GM21526 (cell line): ENCODE results near the gene NOL4L.

Source experiments
- ATAC-seq: cut with Tn5 transposase; IDR thresholded peaks from one replicate; pipeline ENCODE4 v1.9.1; 2021; ENCODE audit warnings: moderate library complexity; ENCODE audit not compliant: unreplicated experiment, low FRiP score

The NOL4L gene

DNA sequence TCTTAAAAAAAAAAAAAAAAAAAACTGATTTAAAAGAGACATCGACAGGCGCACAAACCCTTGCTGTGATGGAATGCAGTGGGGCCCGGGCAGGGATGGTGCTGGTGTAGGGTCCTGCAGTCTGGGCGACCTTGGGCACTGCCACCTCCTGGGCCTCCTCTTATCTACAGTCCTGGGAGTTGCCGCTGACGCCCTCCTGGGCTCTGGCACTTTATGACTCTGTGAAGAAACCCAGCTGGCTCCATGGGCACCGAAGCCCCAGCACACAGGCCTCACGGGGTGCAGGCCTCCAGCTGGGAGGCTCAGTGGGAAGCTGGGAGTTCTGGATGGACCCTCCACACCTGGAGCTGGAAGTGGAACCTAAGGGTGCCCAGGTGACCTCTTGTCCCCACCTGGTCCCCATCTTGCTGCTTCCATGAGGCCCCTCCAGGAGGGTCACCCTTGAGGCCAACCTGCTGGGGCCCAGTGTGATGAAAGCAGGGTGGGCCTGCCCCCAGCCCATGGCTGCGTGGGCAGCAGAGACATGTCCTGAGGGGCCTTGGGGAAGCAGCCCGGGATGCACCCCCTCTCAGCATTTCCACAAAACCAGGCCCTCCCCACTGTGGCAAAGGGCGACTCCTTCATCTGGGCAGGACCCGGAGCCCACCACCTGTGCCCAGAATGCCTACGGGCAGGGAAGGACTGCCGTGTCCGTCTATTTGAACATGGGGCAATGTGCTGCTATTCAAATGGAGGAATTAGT is 122.1 kb downstream of the NOL4L start:
- no peak for ATAC-seq

DNA sequence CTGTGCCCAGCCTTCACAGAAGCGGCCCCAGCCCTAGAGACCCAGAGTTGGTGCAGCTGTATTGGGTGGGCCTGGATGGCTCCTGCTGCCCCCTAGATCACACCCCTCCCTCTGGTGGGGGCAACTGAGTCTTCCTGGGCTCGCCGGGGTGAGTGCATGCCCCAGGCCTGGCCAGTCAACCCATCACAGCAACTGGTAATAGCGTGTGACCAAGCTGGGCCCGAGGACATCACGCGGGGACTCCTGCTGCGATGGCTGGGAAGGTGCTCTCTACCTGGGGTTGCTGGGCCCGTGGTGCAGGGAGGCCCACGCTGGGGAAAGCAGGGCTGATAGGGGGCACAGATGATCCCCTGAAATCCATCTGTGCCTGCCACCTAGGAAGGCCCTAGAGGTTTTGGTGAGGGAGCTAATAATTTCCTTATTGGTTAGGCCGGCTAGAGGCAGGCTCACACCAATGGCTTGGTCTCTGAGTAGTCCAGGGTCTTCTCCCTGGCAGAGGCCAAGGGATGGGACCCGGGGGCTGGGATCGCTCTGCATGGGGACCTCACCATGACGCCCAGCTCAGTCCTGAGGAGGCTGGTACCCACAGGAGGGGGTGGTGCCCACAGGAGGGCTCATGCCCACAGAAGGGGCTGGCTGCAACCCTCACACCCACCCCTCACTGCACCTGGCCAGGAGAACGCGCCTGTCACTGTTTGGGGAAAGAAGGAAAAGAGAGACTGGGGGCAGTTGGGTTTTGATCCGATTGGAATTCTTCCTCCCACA is 123.1 kb downstream of the NOL4L start:
- no peak for ATAC-seq

DNA sequence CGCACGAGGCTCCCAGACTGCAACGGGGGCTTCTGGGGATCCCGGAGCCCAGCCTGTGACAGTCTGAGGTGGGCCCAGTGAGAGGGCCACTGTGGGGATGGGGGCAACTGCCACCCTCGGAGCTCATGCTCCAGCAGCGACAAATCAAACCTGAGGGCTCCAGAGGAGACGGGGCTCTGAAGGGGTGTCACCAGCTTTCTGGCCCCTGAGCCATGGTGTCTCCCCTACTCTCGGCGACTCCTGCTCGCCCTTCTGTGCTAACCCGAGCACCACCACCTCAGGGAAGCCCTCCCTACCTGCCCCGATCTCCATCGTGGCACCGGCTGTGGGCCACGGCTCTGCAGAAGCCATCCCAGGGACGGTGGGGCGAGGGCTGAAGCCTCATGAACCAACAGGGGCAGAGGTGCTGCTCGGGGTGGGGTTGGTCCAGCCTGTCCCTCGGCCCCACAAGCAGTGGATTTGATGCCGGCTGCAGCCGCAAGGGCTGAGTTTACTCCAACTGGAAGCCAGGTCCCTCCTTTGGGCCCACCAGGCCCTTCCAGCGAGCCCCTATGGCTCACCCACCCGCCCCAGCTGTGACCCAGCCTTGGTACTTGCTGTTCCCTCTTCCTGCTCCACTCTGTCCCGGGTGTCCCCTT is 124.3 kb downstream of the NOL4L start:
- ATAC-seq = no peak

DNA sequence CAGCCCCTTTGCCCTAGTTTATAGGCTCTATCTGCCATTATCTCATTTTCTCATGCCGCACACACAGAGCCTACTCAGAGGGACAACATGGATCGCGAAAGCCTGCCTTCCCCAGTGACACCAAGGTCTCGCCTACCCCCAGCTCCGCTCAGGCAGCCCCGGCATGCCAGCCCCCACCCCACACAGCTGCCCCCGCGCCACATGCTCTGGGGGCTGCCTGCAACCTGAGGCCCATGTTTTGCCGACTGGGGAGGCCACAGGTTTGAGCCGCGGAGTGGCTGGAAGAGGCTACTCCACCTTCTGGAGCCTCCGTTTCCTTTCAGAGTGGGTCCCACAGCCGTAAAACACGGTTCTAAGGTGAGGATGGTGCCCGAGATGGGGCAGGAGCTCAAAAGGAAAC is 124.9 kb downstream of the NOL4L start:
- no peak for ATAC-seq

DNA sequence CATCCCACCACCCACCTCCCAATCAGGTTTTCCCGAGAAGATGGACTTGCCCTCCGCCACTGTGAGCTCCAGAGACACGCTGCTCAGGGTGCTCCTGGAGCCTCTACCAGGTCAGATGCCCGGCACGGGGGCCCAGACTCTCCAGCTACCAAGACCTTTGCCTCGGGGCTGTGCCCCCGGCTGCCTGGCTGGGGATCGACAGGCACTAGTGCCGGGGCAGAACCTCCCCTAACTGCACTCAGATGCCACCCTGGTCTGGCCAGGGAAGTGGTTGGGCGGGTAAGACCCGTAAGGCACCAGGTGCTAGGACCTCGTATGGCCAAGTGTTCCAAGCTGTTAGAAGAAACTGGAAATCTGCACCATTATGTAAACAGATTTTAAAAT is 126.3 kb downstream of the NOL4L start:
- ATAC-seq = no peak

DNA sequence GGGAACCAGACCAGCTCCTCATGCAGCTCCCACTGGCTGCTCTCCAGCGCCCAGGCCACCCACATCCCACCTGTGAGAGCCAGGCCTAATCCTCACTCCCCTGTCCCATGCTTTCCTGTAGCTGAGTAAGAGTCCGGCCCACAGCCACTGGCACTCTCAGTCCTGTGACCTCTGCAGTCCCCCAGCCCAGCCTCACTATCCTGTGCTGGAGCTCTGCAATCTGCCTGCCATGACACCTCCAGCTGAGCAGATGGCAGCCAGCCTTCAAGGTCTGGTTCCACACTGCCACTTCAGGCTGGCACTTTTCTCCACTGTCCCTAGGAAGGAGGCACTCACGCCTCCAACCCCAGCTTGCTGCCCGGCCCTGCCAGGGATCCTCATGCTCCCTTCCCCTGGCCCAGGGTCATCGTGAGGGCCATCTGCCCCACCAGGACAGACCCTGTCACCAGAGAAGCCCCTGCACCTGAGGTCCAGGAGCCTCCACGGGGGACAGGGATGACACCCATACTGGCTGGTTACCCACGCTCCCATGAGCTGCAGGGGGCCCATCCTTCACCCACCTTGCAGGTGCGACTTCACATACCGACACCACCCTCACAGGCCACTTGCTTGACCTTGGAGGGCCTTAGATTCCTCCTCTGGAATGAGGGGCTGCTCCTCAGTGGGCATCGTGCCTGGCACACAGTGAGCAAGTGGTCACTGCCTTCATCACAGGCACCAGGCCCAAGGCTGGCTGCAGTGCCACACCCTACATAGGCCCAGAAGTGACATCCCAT is 126.9 kb downstream of the NOL4L start:
- no peak for ATAC-seq

DNA sequence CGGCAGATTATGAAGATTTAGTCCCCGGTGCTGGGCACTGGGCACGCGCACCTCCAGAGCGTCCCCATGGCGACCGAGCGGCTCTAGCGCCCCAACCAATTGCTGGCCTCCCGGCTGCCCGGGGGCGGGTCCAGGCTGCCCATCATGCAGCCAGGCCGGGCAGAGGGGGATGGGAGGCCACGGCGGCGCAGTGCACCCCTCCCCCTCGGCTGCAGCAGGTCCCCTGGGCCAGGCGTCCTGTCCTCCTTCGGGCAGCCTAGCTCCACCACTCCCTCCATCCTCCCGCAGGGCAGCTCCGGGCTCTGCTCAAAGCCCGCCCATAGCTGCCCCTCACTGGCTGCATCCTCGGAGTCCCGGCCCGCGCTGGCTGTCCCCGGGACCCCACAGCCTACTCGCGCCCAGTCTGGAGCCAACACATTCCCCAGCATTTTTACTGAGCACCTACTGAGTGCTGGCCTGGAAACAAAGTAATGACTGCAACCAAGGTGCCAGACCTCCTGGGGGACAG is 127.6 kb downstream of the NOL4L start:
- ATAC-seq = no peak

DNA sequence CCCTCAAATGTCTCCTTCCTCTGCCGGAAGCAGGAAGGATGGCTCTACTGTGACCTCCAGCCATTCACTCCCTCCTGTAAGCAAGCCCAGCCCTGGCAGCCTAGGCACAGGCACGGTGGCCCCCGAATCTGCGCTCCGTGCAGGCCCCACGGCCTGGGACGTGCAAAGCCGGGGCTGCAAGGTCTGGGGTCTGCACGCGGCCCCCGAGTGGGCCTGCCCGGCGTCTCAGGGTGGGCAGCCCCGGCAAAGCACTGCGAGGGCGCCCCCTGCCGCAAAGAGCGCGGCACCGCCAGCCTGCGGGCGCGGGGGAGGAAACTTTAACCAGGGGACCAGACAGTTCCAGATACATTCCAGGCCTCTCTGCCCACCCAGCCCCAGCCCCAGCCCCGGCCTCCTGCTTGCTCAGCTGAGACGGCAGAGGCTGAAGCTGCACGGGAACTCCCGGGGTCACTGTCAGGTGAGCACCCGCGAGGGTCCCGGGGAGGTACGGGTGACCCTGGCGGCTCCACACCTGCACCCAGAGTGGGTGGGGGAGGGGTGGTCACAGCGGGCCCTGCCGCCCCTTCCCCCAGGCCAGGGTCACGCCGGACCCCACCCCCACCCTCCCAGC is 128.2 kb downstream of the NOL4L start:
- ATAC-seq = no peak

DNA sequence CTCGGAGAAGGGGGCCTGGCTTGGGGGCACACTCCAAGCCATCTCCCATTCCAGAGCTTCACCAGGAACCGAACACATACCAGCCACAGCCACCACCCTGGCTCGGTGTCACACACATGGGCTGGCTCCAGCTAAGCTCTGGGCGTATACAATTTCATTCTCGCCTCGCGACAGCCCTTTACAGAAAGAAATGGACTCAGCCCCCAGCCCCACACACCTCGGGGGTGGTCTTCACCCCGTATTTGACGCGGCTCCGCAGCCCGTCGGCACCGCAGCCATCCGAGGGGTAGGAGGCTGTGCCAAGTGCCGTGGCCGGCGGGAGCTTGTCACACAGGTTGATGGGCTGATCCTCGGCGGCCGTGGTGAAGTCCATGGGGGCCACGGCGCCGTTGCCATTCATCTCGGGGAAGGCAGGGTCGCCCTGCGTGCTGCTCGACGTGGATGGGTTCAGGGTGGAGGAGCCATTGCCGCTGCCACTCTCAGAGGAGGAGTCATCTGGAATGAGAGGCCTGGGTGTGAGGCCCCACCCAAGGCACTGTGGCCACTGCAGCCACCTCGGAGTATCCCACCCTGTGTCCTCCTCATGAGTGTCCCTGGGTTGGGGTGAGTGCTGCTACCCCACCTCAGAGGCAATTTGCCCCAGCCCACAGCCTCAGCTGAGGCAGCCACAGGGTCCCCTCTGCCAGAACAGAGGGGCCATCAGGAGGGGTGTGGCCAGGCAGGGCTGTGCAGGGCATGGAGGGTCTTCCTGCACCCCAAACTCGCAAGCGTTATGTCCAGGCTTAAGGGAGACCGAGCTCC is 129.0 kb downstream of the NOL4L start:
- no peak for ATAC-seq

DNA sequence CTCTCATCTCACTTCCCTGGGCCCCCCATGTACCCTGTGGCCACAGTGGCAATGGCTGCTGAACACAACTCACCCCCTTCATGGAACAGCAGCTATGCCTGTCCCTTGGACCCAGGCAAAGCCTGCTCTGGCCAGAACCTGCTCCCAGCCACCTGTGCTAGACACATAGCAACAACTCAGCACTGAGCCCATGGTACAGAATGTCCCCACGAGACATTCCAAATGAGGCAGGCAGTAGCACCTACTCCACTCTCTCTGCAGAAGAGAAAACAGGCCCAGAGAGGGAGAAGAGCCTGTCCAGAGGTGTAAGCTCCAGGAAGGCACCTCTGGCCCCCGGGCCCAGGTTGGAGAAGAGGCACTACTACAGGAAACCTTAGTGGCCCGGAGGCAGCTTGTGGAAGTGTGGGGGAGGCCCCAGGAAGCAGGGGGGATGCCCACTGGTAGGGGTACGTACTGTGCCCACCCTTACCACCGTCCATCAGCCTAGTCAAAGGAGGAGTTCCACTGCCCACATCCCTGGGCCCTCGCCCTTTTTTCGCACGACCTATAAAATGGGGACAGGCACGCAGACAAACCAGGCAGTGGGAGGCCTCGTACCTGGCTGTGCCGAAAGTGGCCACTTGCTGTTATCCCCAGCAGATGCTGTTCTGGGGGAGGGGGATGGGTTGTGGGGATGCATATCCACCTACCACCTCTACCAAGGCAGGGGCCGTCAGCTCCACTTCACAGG is 129.8 kb downstream of the NOL4L start:
- ATAC-seq = no peak

DNA sequence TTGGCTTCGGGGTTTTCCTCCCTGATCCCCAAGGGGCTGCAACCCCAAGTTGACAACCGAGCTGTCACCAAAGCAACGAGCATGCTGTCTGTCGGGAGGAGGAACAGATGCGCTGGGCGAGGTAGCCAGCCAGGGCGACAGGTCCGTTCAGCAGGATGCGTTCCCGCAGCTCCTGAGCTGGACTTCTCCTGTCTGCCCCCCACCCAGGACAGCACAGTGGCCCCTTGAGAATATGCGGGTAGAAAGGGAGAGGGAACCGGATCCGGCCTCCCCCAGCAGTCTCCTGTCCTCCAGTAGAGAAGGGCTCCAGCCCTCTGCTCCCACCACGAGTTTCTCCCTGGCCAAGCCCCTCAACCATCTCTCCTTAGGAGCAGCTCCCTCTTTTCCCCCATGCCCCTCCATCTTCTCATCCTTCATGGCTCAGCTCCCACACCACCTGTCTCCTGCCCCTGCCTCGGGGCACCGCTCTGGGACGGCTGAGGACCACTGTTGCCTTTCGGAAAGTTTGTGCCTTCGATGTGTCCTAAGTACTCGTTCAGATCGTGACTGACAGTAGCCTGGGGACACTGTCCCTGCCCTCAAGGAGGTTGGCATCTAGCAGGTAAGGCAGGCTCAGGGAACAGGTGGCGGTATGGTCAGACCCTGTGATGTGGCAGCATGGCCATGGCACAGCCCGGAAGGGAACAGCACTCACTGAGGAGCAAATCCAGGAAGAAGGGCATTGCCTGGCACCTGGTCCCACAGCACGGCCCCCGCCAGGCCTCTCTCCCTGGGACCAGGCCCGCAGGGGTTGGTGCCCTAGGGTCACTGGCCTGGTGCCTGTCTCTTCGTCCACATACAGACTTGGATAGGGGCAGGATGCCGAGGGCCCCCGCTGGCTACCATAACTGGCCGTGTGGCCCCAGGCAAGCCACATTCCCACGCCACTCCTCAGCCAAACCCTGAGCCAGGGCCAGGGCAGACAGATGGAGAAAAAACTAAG is 130.7 kb downstream of the NOL4L start:
- no peak for ATAC-seq

DNA sequence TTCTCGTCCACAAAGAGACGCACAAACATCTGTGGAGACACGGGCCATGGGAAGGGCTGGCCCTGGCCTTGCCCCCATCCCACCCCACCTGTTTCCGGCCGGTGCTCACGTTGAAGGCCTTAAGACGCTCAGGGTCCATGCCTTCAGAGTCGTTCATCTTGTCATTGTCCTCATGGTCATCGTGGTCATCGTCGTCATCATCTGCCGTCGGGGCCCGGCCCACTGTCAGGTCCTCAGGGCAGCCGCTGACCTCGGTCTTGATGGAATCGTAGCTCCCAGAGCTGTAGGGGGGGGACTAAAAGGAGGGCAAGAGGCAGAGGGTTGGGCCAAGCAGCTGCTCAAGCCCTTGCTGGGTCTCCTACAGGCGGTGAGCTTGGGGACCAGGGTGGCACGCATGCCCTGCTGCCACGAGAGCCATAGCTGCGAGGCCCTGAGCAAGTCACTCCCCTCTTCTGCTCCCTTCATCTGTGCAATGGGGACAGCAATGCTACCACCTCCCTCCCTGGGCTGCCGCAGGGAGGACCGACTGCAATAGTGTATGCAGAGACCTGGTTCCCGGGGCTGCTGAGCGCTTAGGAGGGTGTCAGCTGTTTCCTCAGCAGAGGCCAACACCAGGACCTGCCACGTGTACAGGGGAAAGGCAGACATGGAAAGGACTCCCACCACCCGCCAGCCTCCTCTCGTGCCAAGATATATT is 131.5 kb downstream of the NOL4L start:
- ATAC-seq = no peak

DNA sequence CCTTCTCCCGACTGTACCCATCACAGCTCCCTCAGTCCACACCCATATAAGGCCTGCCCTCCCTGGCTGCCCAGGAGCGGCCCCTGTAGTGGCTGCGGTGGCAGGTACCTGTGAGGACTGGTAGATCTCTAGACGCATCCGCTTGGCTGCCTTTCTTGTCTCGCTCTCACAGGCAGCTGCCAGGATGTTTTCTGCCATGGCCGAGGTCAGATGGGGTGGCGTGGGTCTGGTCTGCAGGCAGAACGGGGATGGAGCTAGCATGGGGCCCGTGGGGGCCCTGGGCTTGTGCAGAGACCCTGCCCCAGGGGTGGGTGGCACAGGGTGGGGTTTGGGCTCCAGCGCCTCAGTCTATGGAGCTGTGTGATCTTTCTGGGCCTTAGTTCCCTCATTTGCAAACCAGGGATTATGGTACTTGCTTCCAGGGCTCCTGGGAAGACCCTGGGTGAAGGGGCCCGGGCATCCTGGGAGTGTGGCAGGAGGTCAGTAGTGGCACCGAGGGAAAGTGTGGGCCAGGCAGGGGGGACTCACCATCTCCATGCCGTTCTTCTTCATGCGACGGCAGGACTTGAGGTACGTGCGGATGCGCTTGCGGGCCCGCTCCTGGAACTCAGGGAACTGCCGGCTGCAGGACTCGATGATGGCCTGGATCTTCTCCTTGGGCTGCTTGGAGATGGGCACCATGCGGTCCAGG is 132.2 kb downstream of the NOL4L start:
- ATAC-seq = no peak

DNA sequence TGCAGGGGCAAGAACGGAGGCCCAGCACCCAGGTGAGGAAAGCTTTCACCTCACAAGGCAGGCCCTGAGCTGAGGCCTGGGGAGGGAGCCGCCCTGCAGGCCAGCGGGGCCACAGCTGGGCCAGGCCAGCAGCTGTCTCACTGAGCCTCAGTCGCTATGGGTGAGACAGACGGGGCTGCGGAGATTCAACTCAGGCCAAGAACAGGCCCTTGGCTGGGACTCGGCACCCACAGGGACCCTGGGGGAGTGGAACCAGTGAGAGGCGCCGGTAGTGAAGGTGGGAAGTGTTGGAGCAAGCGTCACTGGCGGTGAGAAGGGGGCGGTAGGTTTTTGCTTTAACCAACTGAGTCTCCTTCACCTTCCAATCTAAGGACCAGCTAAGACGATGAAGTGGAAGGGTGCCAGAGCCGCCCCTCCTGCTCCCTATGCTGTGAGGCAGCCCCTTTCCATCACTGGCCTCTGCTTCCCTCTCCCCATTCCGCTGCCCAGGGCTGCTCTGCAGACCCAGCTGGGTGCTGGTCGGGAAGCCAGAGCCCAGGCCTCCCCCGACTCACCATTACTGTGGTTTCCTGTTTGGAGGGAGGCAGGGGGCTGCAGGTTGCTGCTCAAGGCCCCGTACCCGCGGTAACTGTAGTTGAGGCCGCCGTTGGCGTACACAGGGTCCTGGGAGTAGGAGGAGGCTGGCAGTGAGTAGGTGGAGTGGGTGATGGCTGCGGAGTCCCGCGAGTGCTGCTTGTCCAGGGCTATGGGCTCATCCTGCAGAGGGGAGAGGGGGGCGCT is 133.3 kb downstream of the NOL4L start:
- ATAC-seq = no peak

DNA sequence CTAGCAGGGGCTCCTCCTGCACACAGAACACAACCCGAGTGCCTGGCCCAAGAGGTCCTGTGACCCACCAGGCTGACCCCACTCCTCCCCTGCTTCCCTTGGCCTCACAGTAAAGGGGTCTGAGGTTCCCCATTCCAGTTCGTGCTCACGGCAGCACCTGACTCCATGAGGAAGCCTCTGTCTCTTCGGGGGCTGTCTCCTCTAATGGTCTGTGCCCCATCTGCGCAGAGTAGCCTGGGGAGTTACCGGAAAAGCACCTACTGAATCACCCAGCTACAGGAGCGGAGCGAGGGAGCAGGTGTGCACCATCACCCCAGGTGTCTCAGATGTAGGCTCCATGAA is 133.8 kb downstream of the NOL4L start:
- no peak for ATAC-seq

DNA sequence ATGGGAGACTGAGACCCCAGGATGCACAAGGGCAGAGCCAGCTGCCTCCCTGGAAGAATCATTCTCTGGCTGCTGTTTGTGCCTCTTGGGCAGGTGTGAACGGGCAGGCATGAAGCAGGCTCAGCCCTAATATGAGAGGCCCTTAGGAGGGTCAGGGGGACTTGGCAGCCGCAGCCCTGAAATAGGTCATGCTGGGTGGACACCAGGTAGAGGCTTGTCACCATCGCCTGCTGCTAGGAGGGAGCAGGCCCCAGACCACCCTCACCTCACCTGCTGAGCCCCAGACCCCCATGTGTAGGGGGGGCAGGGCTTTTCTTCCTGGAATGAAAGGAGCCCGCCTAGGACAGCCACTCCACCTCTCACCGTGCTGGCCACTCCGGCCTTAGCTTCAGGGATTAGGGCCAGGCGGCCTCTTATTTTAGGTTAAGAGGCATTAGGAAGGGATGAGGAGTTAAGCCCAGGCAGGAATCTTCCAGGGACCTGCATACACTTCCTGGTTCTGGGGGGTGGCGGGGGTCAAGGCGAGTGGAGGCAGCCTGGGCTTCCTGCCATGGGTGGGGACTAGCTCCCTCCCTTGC is 134.6 kb downstream of the NOL4L start:
- no peak for ATAC-seq
